Fibroblast of lung (primary cell): ENCODE results near the gene STKLD1. TPM values are rescaled to one million over a fixed set of nuclear protein-coding genes. Genes with fewer than 3 reads are reported as not detected.

ENCODE experiments used
- DNase-seq, 2 donors: peaks; one replicate each; pipeline versions ENCODE4 v3.0.0 to v3.0.0-alpha.2; 2010; ENCODE audit warnings: low read depth in 2 of 2
- H2AFZ ChIP-seq: 2 replicates; pipeline ENCODE4 v1.5.1; 2012; ENCODE audit warnings: low read length, control low read depth, inconsistent platforms
- H3K27ac ChIP-seq: 2 replicates; pipeline ENCODE4 v1.5.1; 2011; ENCODE audit warnings: low read length, control low read depth; ENCODE audit not compliant: insufficient read depth
- H3K27me3 ChIP-seq: 2 replicates; pipeline ENCODE4 v1.5.1; 2011; ENCODE audit warnings: mild to moderate bottlenecking, low read length; ENCODE audit not compliant: control insufficient read depth, insufficient read depth
- H3K36me3 ChIP-seq: 2 replicates; pipeline ENCODE4 v1.5.1; 2011; ENCODE audit warnings: low read length; ENCODE audit not compliant: control insufficient read depth, insufficient read depth
- H3K4me1 ChIP-seq: 2 replicates; pipeline ENCODE4 v1.5.1; 2011; ENCODE audit warnings: low read length; ENCODE audit not compliant: control insufficient read depth, insufficient read depth; ENCODE audit errors: extremely low read depth
- H3K4me2 ChIP-seq: 2 replicates; pipeline ENCODE4 v1.5.1; 2011; ENCODE audit warnings: low read length, control low read depth; ENCODE audit not compliant: insufficient read depth; ENCODE audit errors: extremely low read depth
- H3K4me3 ChIP-seq, 4 experiments: fragments of 200-600 bp in 1 of 4; sonication (generic) in 1 of 4; replicated peaks in 1 of 4; 2 replicates each; pipeline ENCODE4 v1.5.1; 2011 to 2016; ENCODE audit warnings: low read length in 4 of 4, low read depth in 3 of 4, mild to moderate bottlenecking in 3 of 4, control low read depth in 2 of 4, inconsistent platforms in 1 of 4, mixed read lengths in 1 of 4; ENCODE audit not compliant: insufficient read depth in 1 of 4; ENCODE audit errors: control extremely low read depth in 1 of 4
- H3K79me2 ChIP-seq: 2 replicates; pipeline ENCODE4 v1.5.1; 2012; ENCODE audit warnings: mild to moderate bottlenecking, low read length, inconsistent platforms; ENCODE audit not compliant: control insufficient read depth, insufficient read depth
- H3K9ac ChIP-seq: 2 replicates; pipeline ENCODE4 v1.5.1; 2011; ENCODE audit warnings: mild to moderate bottlenecking, low read length, control low read depth; ENCODE audit not compliant: insufficient read depth
- H3K9me3 ChIP-seq: 2 replicates; pipeline ENCODE4 v1.5.1; 2012; ENCODE audit warnings: low read depth, low read length; ENCODE audit not compliant: control insufficient read depth, insufficient read depth
- H4K20me1 ChIP-seq: 2 replicates; pipeline ENCODE4 v1.5.1; 2011; ENCODE audit warnings: low read length; ENCODE audit not compliant: control insufficient read depth, insufficient read depth; ENCODE audit errors: extremely low read depth
- CTCF ChIP-seq, 2 donors: IDR thresholded peaks in 1 of 2; conservative IDR thresholded peaks in 1 of 2; 1 replicate in 1 of 2; 2 replicates in 1 of 2; pipeline ENCODE4 v1.5.1; 2011 to 2012; ENCODE audit warnings: low read length in 2 of 2, control low read depth in 1 of 2, inconsistent platforms in 1 of 2, low read depth in 1 of 2, mild to moderate bottlenecking in 1 of 2
- EZH2 ChIP-seq: IDR thresholded peaks from 2 replicates; pipeline ENCODE4 v1.5.1; 2012; ENCODE audit warnings: low read length, control low read depth, mild to moderate bottlenecking; ENCODE audit errors: missing control alignments
- polyA plus RNA-seq, 2 donors: library from polyadenylated mRNA; depleted of rRNA in 1 of 2; stranded (reverse) in 1 of 2; unstranded in 1 of 2; fragments of >200 nt; gene quantifications; 2 replicates each; pipeline ENCODE4 v1.2.1, GENCODE V29; 2011 to 2012; ENCODE audit warnings: missing spikeins in 1 of 2
- total RNA-seq: library from RNA; depleted of rRNA; stranded (reverse); fragments of >200 nt; gene quantifications from 2 replicates; pipeline ENCODE4 v1.2.1, GENCODE V29; 2014

The STKLD1 gene
- total and polyA plus RNA-seq, 2 donors (not counting 1 experiment from before 2014, with no cell fraction given), result 0.79 to 0.99 TPM

GRCh38 chr9:133378408-133378962 lies 2.3 kb downstream of the STKLD1 start:
- H3K4me2 ChIP-seq, result no peak overlapping the region
- DNase-seq, result no peak

GRCh38 chr9:133379153-133380086 lies 3.3 kb downstream of the STKLD1 start:
- H3K27me3 ChIP-seq, result no peaks in the 10 kb centered on the region
- no peak overlapping the region for H3K27ac ChIP-seq
- H4K20me1 ChIP-seq, result no peaks in the 10 kb centered on the region
- no peaks in the 10 kb centered on the region for H3K36me3 ChIP-seq
- TF ChIP-seq EZH2 (no peak), CTCF (conservative IDR thresholded peaks at IDR 0.05 in 1 of 2, IDR thresholded peaks at IDR 0.05 in 1 of 2; ENCODE audit: low read depth in 1 of 2, low read length in 2 of 2) (no peak)
- no peak for DNase-seq
- no peak overlapping the region for H3K9ac ChIP-seq
- H3K4me2 ChIP-seq, result no peak overlapping the region
- H3K79me2 ChIP-seq, result peaks cover 14% of the 10 kb centered on the region
- H3K9me3 ChIP-seq, result no peaks in the 10 kb centered on the region
- no peak overlapping the region for H2AFZ ChIP-seq
- H3K4me1 ChIP-seq, result peaks cover 2% of the 10 kb centered on the region
- no peak overlapping the region for H3K4me3 ChIP-seq

More at GRCh38 chr9:133378408-133378962, 2.3 kb downstream of the STKLD1 start:
- Histone ChIP-seq H3K79me2 (peaks cover 23% of the 10 kb centered on the region), H3K27ac (no peak overlapping the region), H3K4me1 (peaks cover 2% of the 10 kb centered on the region), H3K36me3 (no peaks in the 10 kb centered on the region), H3K4me3 (no peak overlapping the region), H2AFZ (no peak overlapping the region), H3K27me3 (no peaks in the 10 kb centered on the region), H3K9ac (no peak overlapping the region), H3K9me3 (no peaks in the 10 kb centered on the region), H4K20me1 (no peaks in the 10 kb centered on the region)
- TF ChIP-seq EZH2 (no peak), CTCF (conservative IDR thresholded peaks at IDR 0.05 in 1 of 2, IDR thresholded peaks at IDR 0.05 in 1 of 2; ENCODE audit: low read depth in 1 of 2, low read length in 2 of 2) (no peak)

GRCh38 chr9:133380734-133381133 lies 4.6 kb downstream of the STKLD1 start:
- H3K4me3 ChIP-seq, result no peak overlapping the region
- H3K27me3 ChIP-seq, result no peaks in the 10 kb centered on the region
- H4K20me1 ChIP-seq, result no peaks in the 10 kb centered on the region
- H3K79me2 ChIP-seq, result peaks cover under 1% of the 10 kb centered on the region
- no peaks in the 10 kb centered on the region for H3K9me3 ChIP-seq
- H3K27ac ChIP-seq, result no peak overlapping the region
- no peak for DNase-seq
- H3K4me2 ChIP-seq, result no peak overlapping the region
- H3K9ac ChIP-seq, result no peak overlapping the region
- TF ChIP-seq CTCF (conservative IDR thresholded peaks at IDR 0.05 in 1 of 2, IDR thresholded peaks at IDR 0.05 in 1 of 2; ENCODE audit: low read depth in 1 of 2, low read length in 2 of 2), result no peak
- no peak overlapping the region for H2AFZ ChIP-seq
- H3K36me3 ChIP-seq, result no peaks in the 10 kb centered on the region
- peaks cover 2% of the 10 kb centered on the region for H3K4me1 ChIP-seq
